Activated CD8-positive, alpha-beta T cell treated with anti-CD3 and anti-CD28 coated beads for 36 hours (primary cell): ENCODE data around the gene SPINK2. TPM values are rescaled to one million over a fixed set of nuclear protein-coding genes. Genes with fewer than 3 reads are reported as not detected.

ENCODE experiments used
- ATAC-seq: fragments of 200-7000 bp; cut with Tn5 transposase; one replicate; pipeline ENCODE4 v1.10.0; 2021; ENCODE audit warnings: mild to moderate bottlenecking, moderate library complexity
- CTCF ChIA-PET: fragments of 350-600 bp; sonication (Branson Sonifier 250); formaldehyde crosslinking; loops from one replicate; lab custom pipeline; 2021; ENCODE audit warnings: antibody characterized with exemption; lab: Charles Lee
- POLR2A ChIA-PET: fragments of 350-600 bp; sonication (Branson Sonifier 250); formaldehyde crosslinking; loops from one replicate; lab custom pipeline; 2021; ENCODE audit warnings: antibody characterized with exemption; lab: Charles Lee
- DNase-seq: peaks from one replicate; pipeline ENCODE4 v3.0.0-alpha.2; 2020
- H3K27ac Mint-ChIP-seq: one replicate; pipeline ENCODE4 v1.8.0; 2021; ENCODE audit warnings: mild to moderate bottlenecking, mixed read lengths
- H3K27me3 Mint-ChIP-seq: one replicate; pipeline ENCODE4 v1.8.0; 2021; ENCODE audit warnings: mixed read lengths
- H3K36me3 Mint-ChIP-seq: one replicate; pipeline ENCODE4 v1.8.0; 2021; ENCODE audit warnings: low read depth, mixed read lengths
- H3K4me1 Mint-ChIP-seq: one replicate; pipeline ENCODE4 v1.8.0; 2021; ENCODE audit warnings: low read depth, mixed read lengths
- H3K4me3 Mint-ChIP-seq: one replicate; pipeline ENCODE4 v1.8.0; 2021; ENCODE audit warnings: mild to moderate bottlenecking, moderate library complexity, mixed read lengths
- H3K9me3 Mint-ChIP-seq: one replicate; pipeline ENCODE4 v1.8.0; 2021; ENCODE audit warnings: mixed read lengths
- intact Hi-C: fragments of 100-400 bp; cut with micrococcal nuclease; formaldehyde crosslinking; loops from one replicate; pipeline ENCODE4 v1.10.0; 2022
- total RNA-seq, 2 experiments: library from RNA; stranded (reverse); gene quantifications; one replicate each; pipeline ENCODE4 v1.2.3, GENCODE V29; 2021
- TF ChIP-seq, protein P1 (sequence below): fragments of 200-600 bp; IDR thresholded peaks from one replicate; pipeline ENCODE4 v1.8.0; 2022; ENCODE audit warnings: antibody characterized with exemption, mild to moderate bottlenecking

SPINK2 gene
- total RNA-seq, 2 experiments from 2014 or later: 0.81 TPM; not detected in 1

GRCh38 chr4:56786955-56787354, 34.5 kb downstream of the SPINK2 start:
- TF ChIP-seq, protein P1, sequence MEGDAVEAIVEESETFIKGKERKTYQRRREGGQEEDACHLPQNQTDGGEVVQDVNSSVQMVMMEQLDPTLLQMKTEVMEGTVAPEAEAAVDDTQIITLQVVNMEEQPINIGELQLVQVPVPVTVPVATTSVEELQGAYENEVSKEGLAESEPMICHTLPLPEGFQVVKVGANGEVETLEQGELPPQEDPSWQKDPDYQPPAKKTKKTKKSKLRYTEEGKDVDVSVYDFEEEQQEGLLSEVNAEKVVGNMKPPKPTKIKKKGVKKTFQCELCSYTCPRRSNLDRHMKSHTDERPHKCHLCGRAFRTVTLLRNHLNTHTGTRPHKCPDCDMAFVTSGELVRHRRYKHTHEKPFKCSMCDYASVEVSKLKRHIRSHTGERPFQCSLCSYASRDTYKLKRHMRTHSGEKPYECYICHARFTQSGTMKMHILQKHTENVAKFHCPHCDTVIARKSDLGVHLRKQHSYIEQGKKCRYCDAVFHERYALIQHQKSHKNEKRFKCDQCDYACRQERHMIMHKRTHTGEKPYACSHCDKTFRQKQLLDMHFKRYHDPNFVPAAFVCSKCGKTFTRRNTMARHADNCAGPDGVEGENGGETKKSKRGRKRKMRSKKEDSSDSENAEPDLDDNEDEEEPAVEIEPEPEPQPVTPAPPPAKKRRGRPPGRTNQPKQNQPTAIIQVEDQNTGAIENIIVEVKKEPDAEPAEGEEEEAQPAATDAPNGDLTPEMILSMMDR: no peak
- no peaks in the 10 kb centered on the region for H3K4me1 Mint-ChIP-seq
- CTCF ChIA-PET: no interaction called here
- no peaks in the 10 kb centered on the region for H3K27me3 Mint-ChIP-seq
- intact Hi-C loops: no loop called here
- DNase-seq: no peak
- H3K27ac Mint-ChIP-seq: no peak overlapping the region
- no peaks in the 10 kb centered on the region for H3K36me3 Mint-ChIP-seq
- no peak for ATAC-seq
- H3K4me3 Mint-ChIP-seq: no peak overlapping the region
- POLR2A ChIA-PET: no interaction called here
- H3K9me3 Mint-ChIP-seq: no peaks in the 10 kb centered on the region

GRCh38 chr4:56783986-56784385, 37.5 kb downstream of the SPINK2 start:
- Mint-ChIP-seq H3K27ac (no peak overlapping the region), H3K4me3 (no peak overlapping the region), H3K4me1 (no peaks in the 10 kb centered on the region), H3K36me3 (no peaks in the 10 kb centered on the region), H3K27me3 (no peaks in the 10 kb centered on the region), H3K9me3 (no peaks in the 10 kb centered on the region)
- intact Hi-C loops: no loop called here
- ChIA-PET CTCF (no interaction called here), POLR2A (no interaction called here)
- DNase-seq (no peak), ATAC-seq (no peak)
- TF ChIP-seq, protein P1: no peak

- DNase-seq (no peak), ATAC-seq (no peak)
- Mint-ChIP-seq H3K4me1 (no peaks in the 10 kb centered on the region), H3K36me3 (no peaks in the 10 kb centered on the region), H3K27ac (no peak overlapping the region), H3K9me3 (no peaks in the 10 kb centered on the region), H3K4me3 (no peak overlapping the region), H3K27me3 (no peaks in the 10 kb centered on the region)
- ChIA-PET POLR2A (no interaction called here), CTCF (interaction anchor here (0.6 kb wide), 1 partner anchor 267 kb away, joined by 3 read pairs; no protein-coding TSS in a partner anchor)
- TF ChIP-seq, protein P1: no peak
- intact Hi-C loops: no loop called here
Observed at GRCh38 chr4:56782019-56782418, 39.5 kb downstream of the SPINK2 start.

DNA sequence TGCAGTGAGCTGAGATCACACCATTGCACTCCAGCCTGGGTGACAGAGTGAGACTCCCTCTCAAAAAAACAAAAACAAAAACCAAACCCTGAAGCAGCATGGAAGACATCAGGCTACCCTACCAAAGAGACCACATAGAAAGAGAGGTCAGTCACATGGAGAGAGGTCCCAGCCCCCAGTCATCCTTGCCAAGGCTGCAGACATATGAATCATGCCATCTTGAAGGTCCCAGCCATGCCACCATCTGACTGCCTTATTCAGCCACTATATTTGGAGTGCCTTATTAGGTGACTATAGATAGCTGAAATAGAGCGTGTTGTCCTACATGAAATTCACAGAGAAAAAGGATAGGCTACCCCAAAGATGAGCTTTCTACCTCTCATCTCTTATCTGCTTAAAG, 48.2 kb downstream of the SPINK2 start:
- H3K27ac Mint-ChIP-seq: no peak overlapping the region

DNA sequence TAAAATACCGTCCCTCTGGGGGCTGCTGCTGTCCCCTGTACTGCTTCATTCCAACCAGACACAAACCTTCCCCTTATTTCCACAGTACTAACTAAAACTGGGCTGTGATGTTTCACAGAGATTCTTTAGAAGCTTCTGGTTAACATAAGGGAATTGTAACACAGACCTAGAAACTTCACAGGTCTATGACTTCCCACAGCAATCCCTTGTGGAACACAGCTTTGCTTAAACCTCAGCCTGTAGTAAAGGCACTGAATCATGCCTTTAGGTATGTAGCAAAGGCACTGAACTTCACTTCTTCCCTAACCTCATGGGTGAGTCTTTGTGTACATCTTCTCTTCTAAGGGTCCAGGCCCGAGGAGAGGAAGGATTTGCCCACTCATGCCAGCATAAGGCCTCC, 49.4 kb downstream of the SPINK2 start:
- H3K36me3 Mint-ChIP-seq: no peaks in the 10 kb centered on the region
- H3K4me3 Mint-ChIP-seq: no peak overlapping the region
- CTCF ChIA-PET: interaction anchor here (1.5 kb wide), 1 partner anchor 27 kb away, joined by 4 read pairs; no protein-coding TSS in a partner anchor
- POLR2A ChIA-PET: interaction anchor here (0.8 kb wide), 1 partner anchor 272 kb away, joined by 3 read pairs; no protein-coding TSS in a partner anchor
- H3K27ac Mint-ChIP-seq: no peak overlapping the region
- no peaks in the 10 kb centered on the region for H3K9me3 Mint-ChIP-seq
- no peak for DNase-seq
- no peak for ATAC-seq
- no peaks in the 10 kb centered on the region for H3K4me1 Mint-ChIP-seq
- TF ChIP-seq, protein P1: no peak
- H3K27me3 Mint-ChIP-seq: no peaks in the 10 kb centered on the region
- intact Hi-C loops: no loop called here

More for the DNA sequence above, 48.2 kb downstream of the SPINK2 start:
- intact Hi-C loops: no loop called here
- ChIA-PET CTCF (no interaction called here), POLR2A (no interaction called here)
- DNase-seq (no peak), ATAC-seq (no peak)
- Mint-ChIP-seq H3K36me3 (no peaks in the 10 kb centered on the region), H3K4me3 (no peak overlapping the region), H3K27me3 (no peaks in the 10 kb centered on the region), H3K4me1 (no peaks in the 10 kb centered on the region), H3K9me3 (no peaks in the 10 kb centered on the region)
- TF ChIP-seq, protein P1: no peak
